Spleen (tissue), 11 donors: ENCODE results near the gene RDX. TPM values are rescaled to one million over a fixed set of nuclear protein-coding genes. Genes with fewer than 3 reads are reported as not detected.

ENCODE experiments used
- DNase-seq: peaks from one replicate; pipeline ENCODE4 v3.0.0-alpha.2; 2020
- H3K27ac ChIP-seq, 8 donors: fragments of 200-600 bp; sonication (generic) in 7 of 8; 1 replicate in 4 of 8; 2 replicates in 4 of 8; pipeline versions ENCODE4 v1.5.0 to v1.8.0; 2016 to 2021; ENCODE audit warnings: inconsistent platforms in 4 of 8, mild to moderate bottlenecking in 4 of 8, moderate library complexity in 1 of 8
- H3K27me3 ChIP-seq, 7 donors: fragments of 200-600 bp; sonication (generic) in 6 of 7; replicated peaks in 1 of 7; 1 replicate in 4 of 7; 2 replicates in 3 of 7; pipeline versions ENCODE4 v1.5.0 to v1.8.0; 2016 to 2021; ENCODE audit warnings: inconsistent platforms in 3 of 7, mild to moderate bottlenecking in 1 of 7
- H3K36me3 ChIP-seq, 6 donors: fragments of 200-600 bp; sonication (generic) in 5 of 6; 1 replicate in 4 of 6; 2 replicates in 2 of 6; pipeline versions ENCODE4 v1.5.0 to v1.8.0; 2016 to 2021; ENCODE audit warnings: inconsistent platforms in 2 of 6
- H3K4me1 ChIP-seq, 6 donors: fragments of 200-600 bp; sonication (generic) in 5 of 6; 1 replicate in 3 of 6; 2 replicates in 3 of 6; pipeline versions ENCODE4 v1.5.0 to v1.8.0; 2016 to 2021; ENCODE audit warnings: inconsistent platforms in 3 of 6
- H3K4me3 ChIP-seq, 8 donors: fragments of 200-600 bp; sonication (generic) in 7 of 8; 1 replicate in 4 of 8; 2 replicates in 4 of 8; pipeline versions ENCODE4 v1.5.0 to v1.8.0; 2016 to 2021; ENCODE audit warnings: inconsistent platforms in 4 of 8, mild to moderate bottlenecking in 4 of 8, moderate library complexity in 2 of 8
- H3K9me3 ChIP-seq, 8 donors: fragments of 200-600 bp; sonication (generic) in 7 of 8; 1 replicate in 4 of 8; 2 replicates in 4 of 8; pipeline versions ENCODE4 v1.5.0 to v1.8.0; 2016 to 2021; ENCODE audit warnings: inconsistent platforms in 4 of 8
- POLR2A ChIP-seq, 3 donors: fragments of 450-650 bp; IDR thresholded peaks; one replicate each; pipeline ENCODE4 v1.5.1; 2017; ENCODE audit warnings: antibody characterized with exemption in 3 of 3, mild to moderate bottlenecking in 1 of 3
- POLR2AphosphoS5 ChIP-seq, 3 donors: sonication (generic); formaldehyde crosslinking; IDR thresholded peaks; one replicate each; pipeline ENCODE4 v1.5.1; 2017; ENCODE audit warnings: antibody characterized with exemption in 3 of 3
- WGBS, 5 donors: extraction: QIAGEN DNeasy Blood & Tissue Kit in 3 of 5; methylation state at CpG; one replicate each; pipeline versions ENCODE4 v1.1.5 to v1.1.7; 2013 to 2018; 5-methylcytosine and 5-hydroxymethylcytosine counted together
- intact Hi-C: fragments of 100-400 bp; cut with DNase I; formaldehyde crosslinking; loops from one replicate; pipeline ENCODE4 v1.15.0; 2023; ENCODE audit warnings: low total_unique reads
- polyA plus RNA-seq, 3 donors: library from polyadenylated mRNA; stranded (reverse); fragments of 200-250 nt; gene quantifications; one replicate each; pipeline ENCODE4 v1.2.1, GENCODE V29; 2013
- total RNA-seq, 7 donors: library from RNA; depleted of rRNA in 3 of 7; stranded (reverse); fragments of >200 nt in 3 of 7; fragmentation: NEBNext Ultra II Directional in 4 of 7; extraction: Animal tissue kit (Norgen Biotek cat#: 25700) in 4 of 7; gene quantifications; one replicate each; pipeline versions ENCODE4 v1.1.0 to v1.2.1, GENCODE V29; 2016 to 2021
- TF ChIP-seq, protein P1 (sequence below), 11 experiments: fragments of 200-600 bp in 7 of 11; fragments of 450-650 bp in 4 of 11; sonication (generic) in 4 of 11; IDR thresholded peaks in 8 of 11; conservative IDR thresholded peaks in 3 of 11; 1 replicate in 7 of 11; 2 replicates in 4 of 11; pipeline versions ENCODE4 v1.4.0 to v1.8.0; 2016 to 2021; ENCODE audit warnings: antibody characterized with exemption in 11 of 11, inconsistent platforms in 4 of 11, mild to moderate bottlenecking in 1 of 11
- donor health status: healthy with polysubstance abuse.
- donor health status: DM: no; HTN: no; CAD: no; lungs with moderate emphysema.
- donor health status: DM: no; HTN: no; CAD: no.
- donor health status: Bipolar disorder and iron deficiency.
- donor health status: healthy.
- donor health status: DM: no; HTN: no; CAD: no.
- donor health status: DM: yes; HTN: yes; CAD: no.

RDX gene
- total and polyA plus RNA-seq, 10 donors, result 11.7 to 138 (median 90.9) TPM

DNA sequence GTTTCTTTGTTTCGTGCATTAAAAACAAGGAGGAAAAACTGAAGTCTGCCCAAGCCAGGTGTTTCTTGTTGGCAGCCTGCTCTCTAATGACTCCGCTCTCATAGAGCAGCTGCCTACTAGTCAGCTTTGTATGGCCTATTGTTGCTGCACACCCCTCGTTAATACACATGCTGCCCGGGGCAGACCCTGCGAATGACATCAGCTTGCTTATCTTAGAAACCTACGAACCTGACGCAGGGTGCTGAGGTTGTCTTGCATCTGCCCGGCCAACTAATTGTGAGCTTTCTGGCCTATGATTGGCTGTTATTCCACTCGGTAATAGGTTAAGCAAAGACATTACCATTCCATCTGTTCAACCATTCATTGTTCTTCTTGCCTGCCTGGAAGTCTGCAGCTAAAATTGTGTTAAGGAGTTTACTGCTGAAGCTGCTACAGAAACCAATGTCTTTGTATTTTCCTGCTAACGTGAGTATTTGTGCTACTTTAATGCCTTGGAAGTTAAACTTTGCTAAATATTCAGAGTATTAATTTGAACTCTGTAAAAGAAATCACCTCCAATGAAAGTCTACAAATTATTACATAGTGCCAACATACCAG lies 165.7 kb downstream of the RDX start:
- Histone ChIP-seq H3K9me3 (no peaks in the 10 kb centered on the region), H3K36me3 (no peaks in the 10 kb centered on the region), H3K4me1 (peaks cover 0 to 2% (median 0%) of the 10 kb centered on the region in 6 donors), H3K27me3 (no peaks in the 10 kb centered on the region), H3K27ac (no peak overlapping the region), H3K4me3 (no peak overlapping the region)
- DNase-seq, result no peak
- 87 to 91% (median 90%) methylated on average over 10 of the region's 10 CpGs for WGBS, 5 donors
- intact Hi-C loops, result no loop called here
- TF ChIP-seq, protein P1, sequence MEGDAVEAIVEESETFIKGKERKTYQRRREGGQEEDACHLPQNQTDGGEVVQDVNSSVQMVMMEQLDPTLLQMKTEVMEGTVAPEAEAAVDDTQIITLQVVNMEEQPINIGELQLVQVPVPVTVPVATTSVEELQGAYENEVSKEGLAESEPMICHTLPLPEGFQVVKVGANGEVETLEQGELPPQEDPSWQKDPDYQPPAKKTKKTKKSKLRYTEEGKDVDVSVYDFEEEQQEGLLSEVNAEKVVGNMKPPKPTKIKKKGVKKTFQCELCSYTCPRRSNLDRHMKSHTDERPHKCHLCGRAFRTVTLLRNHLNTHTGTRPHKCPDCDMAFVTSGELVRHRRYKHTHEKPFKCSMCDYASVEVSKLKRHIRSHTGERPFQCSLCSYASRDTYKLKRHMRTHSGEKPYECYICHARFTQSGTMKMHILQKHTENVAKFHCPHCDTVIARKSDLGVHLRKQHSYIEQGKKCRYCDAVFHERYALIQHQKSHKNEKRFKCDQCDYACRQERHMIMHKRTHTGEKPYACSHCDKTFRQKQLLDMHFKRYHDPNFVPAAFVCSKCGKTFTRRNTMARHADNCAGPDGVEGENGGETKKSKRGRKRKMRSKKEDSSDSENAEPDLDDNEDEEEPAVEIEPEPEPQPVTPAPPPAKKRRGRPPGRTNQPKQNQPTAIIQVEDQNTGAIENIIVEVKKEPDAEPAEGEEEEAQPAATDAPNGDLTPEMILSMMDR (IDR thresholded peaks at IDR 0.05 in 8 of 11, conservative IDR thresholded peaks at IDR 0.05 in 3 of 11), result no peak
- TF ChIP-seq POLR2AphosphoS5 (IDR thresholded peaks at IDR 0.05), result no peak
- no peak for TF ChIP-seq POLR2A (IDR thresholded peaks at IDR 0.05)

DNA sequence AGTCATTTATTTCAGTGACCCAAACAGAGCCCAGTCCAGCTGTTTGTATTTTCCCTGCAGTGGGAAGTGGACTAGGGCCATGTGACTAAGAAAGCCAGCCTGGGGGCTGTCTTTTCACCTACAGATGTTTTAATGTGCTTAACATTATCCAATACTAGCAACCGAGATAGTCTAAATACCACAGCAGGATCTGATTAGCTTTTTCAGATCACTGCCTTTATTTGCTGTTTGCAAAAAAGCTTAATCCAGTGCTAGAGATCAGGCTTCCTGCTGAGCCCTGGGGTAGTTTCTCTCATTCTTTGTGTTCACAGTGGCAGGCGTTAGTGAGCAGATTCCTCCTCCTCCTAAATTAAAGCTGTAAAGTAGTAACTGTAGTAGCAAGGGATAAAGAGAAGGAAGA lies 168.3 kb downstream of the RDX start:
- no peaks in the 10 kb centered on the region for H3K9me3 ChIP-seq
- H3K4me3 ChIP-seq, result no peak overlapping the region
- peaks cover 0 to 2% (median 0%) of the 10 kb centered on the region in 6 donors for H3K4me1 ChIP-seq
- H3K27me3 ChIP-seq, result no peaks in the 10 kb centered on the region
- no peak overlapping the region for H3K27ac ChIP-seq
- WGBS, 5 donors, result 45 to 58% (median 57%) methylated on average over 2 of the region's 2 CpGs
- TF ChIP-seq, protein P1 (IDR thresholded peaks at IDR 0.05 in 8 of 11, conservative IDR thresholded peaks at IDR 0.05 in 3 of 11), result no peak
- TF ChIP-seq POLR2A (IDR thresholded peaks at IDR 0.05) (no peak), POLR2AphosphoS5 (IDR thresholded peaks at IDR 0.05) (no peak)
- no peak for DNase-seq
- intact Hi-C loops, result no loop called here
- no peaks in the 10 kb centered on the region for H3K36me3 ChIP-seq

DNA sequence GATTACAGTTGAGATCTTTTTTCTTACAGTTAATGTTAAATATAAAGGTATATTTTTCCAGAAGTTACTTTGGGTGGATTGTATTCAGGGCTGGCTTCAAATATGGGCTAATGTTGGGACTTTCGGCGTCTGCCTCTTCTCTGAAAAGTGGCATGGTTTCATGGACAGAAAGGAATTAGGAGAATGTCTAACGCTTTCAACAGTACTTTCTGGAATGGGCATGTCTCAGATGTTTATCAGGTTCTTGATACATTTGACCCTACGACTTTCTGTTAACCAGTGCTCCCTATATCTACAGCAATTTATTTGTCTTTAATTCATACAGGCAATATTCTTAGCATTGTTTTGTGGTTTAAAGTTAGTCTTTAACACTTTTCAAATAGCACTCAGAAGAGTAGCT lies 169.5 kb downstream of the RDX start:
- DNase-seq, result no peak
- H3K4me3 ChIP-seq, result no peak overlapping the region
- no peaks in the 10 kb centered on the region for H3K36me3 ChIP-seq
- TF ChIP-seq POLR2A (IDR thresholded peaks at IDR 0.05) (no peak), POLR2AphosphoS5 (IDR thresholded peaks at IDR 0.05) (no peak)
- TF ChIP-seq, protein P1 (IDR thresholded peaks at IDR 0.05 in 8 of 11, conservative IDR thresholded peaks at IDR 0.05 in 3 of 11), result no peak
- WGBS, 5 donors, result 88 to 93% (median 89%) methylated on average over 4 of the region's 4 CpGs
- H3K4me1 ChIP-seq, result peaks cover 0 to 2% (median 0%) of the 10 kb centered on the region in 6 donors
- no peaks in the 10 kb centered on the region for H3K9me3 ChIP-seq
- no peaks in the 10 kb centered on the region for H3K27me3 ChIP-seq
- intact Hi-C loops, result no loop called here
- H3K27ac ChIP-seq, result no peak overlapping the region

DNA sequence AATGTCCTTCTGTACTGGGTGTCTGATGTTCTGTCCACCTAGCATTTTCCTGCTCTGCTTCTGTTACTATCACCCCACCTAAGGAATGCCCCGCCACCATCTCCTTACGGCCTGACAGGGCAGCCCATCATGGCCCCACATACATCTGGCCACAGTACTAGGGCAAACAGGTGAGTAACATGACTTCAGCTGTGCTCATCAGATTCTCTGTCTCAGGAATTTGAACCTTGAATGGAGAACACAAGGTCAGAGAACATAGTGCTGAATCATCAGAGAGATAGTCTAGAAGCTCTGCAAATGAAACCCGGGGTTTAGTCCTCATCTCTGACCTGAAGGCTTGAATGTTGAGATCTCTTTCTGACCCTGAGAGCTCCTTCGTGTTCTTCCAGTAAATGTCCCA lies 170.8 kb downstream of the RDX start:
- Histone ChIP-seq H3K27ac (no peak overlapping the region), H3K27me3 (no peaks in the 10 kb centered on the region), H3K4me3 (no peak overlapping the region), H3K4me1 (peaks cover 0 to 2% (median 0%) of the 10 kb centered on the region in 6 donors), H3K36me3 (no peaks in the 10 kb centered on the region), H3K9me3 (no peaks in the 10 kb centered on the region)
- 88 to 96% (median 92%) methylated on average over 4 of the region's 4 CpGs for WGBS, 5 donors
- no peak for TF ChIP-seq POLR2AphosphoS5 (IDR thresholded peaks at IDR 0.05)
- intact Hi-C loops, result no loop called here
- no peak for DNase-seq

Other genes with a start within 250 kb of the RDX start
- 10 to 100 TPM in 1 of 7 donors, 1 to 10 TPM in 6; 3.9 to 10.4 (median 6.4) TPM for gene ZC3H12C, start 203.2 kb downstream of the RDX start, total RNA-seq
- gene ZC3H12C, start 203.2 kb downstream of the RDX start, polyA plus RNA-seq, result 1 to 10 TPM in 1 of 3 donors, under 1 TPM in 2; 0.44 to 1.6 (median 0.46) TPM
- gene FDX1, start 133.3 kb upstream of the RDX start, total RNA-seq, result 10 to 100 TPM; 10.0 to 15.7 (median 10.4) TPM
- 10 to 100 TPM in 1 of 3 donors, 1 to 10 TPM in 2; 7.9 to 12.0 (median 9.4) TPM for gene FDX1, start 133.3 kb upstream of the RDX start, polyA plus RNA-seq